Psoas muscle (tissue), 8 donors: ENCODE results near the gene ADAT3. TPM values are rescaled to one million over a fixed set of nuclear protein-coding genes. Genes with fewer than 3 reads are reported as not detected.

Experiments used
- ATAC-seq, 4 donors: fragments of 200-7000 bp; cut with Tn5 transposase; one replicate each; pipeline ENCODE4 v1.9.1; 2020; ENCODE audit warnings: moderate library complexity in 3 of 4, mild to moderate bottlenecking in 2 of 4
- DNase-seq, 2 donors: peaks; one replicate each; pipeline ENCODE4 v3.0.0-alpha.2; 2020
- H3K27ac ChIP-seq: fragments of 200-600 bp; one replicate; pipeline ENCODE4 v1.8.0; 2022
- H3K27me3 ChIP-seq, 3 donors: fragments of 200-600 bp in 1 of 3; one replicate each; pipeline versions ENCODE4 v1.6.1 to v1.8.0; 2013 to 2022; ENCODE audit warnings: low read length in 2 of 3, mild to moderate bottlenecking in 2 of 3, moderate library complexity in 1 of 3; ENCODE audit not compliant: insufficient read depth in 3 of 3
- H3K36me3 ChIP-seq, 2 donors: fragments of 200-600 bp in 1 of 2; one replicate each; pipeline versions ENCODE4 v1.6.1 to v1.8.0; 2013 to 2022; ENCODE audit warnings: low read depth in 1 of 2, mild to moderate bottlenecking in 1 of 2, moderate library complexity in 1 of 2; ENCODE audit not compliant: insufficient read depth in 1 of 2
- H3K4me1 ChIP-seq: fragments of 200-600 bp; one replicate; pipeline ENCODE4 v1.8.0; 2022
- H3K4me3 ChIP-seq: fragments of 200-600 bp; one replicate; pipeline ENCODE4 v1.8.0; 2022; ENCODE audit warnings: mild to moderate bottlenecking
- H3K9me3 ChIP-seq: fragments of 200-600 bp; one replicate; pipeline ENCODE4 v1.8.0; 2022
- WGBS, 3 donors: extraction: QIAGEN DNeasy Blood & Tissue Kit; methylation state at CpG; one replicate each; pipeline versions ENCODE4 v1.1.6 to v1.1.7; 2013; 5-methylcytosine and 5-hydroxymethylcytosine counted together
- intact Hi-C, 2 donors: fragments of 100-400 bp; cut with DNase I; formaldehyde crosslinking; loops; one replicate each; pipeline versions ENCODE4 v1.11.0 to v1.14.2; 2022
- polyA plus RNA-seq, 3 donors: library from polyadenylated mRNA; stranded (reverse); fragments of 200-250 nt; gene quantifications; one replicate each; pipeline ENCODE4 v1.2.3, GENCODE V29; 2013
- total RNA-seq, 4 donors: library from RNA; stranded (reverse); fragmentation: NEBNext Ultra II Directional in 2 of 4; extraction: Animal tissue kit (Norgen Biotek cat#: 25700) in 2 of 4; gene quantifications; one replicate each; pipeline versions ENCODE4 v1.2.1 to v1.2.4, GENCODE V29; 2021 to 2023
- TF ChIP-seq, protein P1 (sequence below): fragments of 200-600 bp; IDR thresholded peaks from one replicate; pipeline ENCODE4 v1.8.0; 2022; ENCODE audit warnings: antibody characterized with exemption
- donor health status: healthy with polysubstance abuse.
- donor health status: DM: no; HTN: no; CAD: no; lungs with moderate emphysema.
- donor health status: Bipolar disorder and iron deficiency.
- donor health status: healthy.
- donor health status: DM: yes; HTN: yes; CAD: no.
- donor health status: DM: no; HTN: no; CAD: no.
- donor health status: DM: no; HTN: no; CAD: no.
- donor health status: DM: yes; HTN: yes; CAD: no.

ADAT3 gene
- total and polyA plus RNA-seq, 7 donors: 1.4 to 7.2 (median 2.2) TPM

DNA sequence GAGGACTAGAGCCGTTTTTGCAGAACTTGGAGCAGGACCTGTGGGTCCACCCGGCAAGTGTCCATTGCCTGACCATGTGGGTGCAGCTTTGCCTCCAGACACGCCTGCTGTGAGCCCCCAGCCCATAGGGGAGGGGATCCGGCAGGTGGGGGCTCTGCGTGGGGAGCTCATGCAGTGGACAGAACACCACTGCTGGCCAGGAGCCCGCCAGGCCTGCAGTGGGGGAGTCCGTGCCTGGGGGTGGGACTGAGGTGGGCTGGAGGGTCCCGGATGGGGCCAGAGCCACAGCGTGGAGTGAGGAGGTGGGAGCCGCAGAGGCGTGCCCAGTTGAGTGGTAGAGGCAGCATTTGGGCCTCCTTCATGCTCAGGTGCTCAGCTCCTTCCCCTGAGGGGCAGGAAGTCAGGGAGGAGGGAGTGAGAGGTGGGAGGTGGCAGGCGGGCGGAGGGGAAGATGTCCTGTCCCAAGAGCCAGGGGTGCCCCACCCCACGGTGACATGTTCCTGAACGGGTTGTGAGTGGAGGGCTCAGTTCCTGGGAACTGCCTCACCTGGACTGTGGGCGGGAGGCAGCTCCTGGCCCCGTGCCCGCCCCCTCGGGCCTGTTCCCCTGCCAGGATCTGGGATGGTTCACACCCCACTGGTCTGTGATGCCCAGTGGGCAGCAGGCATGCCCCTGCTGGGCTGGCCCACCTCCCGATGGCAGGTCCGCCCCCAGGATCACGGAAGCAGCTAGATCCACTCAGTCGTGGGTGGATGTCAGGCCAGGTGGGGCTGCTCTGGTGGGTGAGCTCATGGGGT is 8.8 kb downstream of the ADAT3 start:
- TF ChIP-seq, protein P1, sequence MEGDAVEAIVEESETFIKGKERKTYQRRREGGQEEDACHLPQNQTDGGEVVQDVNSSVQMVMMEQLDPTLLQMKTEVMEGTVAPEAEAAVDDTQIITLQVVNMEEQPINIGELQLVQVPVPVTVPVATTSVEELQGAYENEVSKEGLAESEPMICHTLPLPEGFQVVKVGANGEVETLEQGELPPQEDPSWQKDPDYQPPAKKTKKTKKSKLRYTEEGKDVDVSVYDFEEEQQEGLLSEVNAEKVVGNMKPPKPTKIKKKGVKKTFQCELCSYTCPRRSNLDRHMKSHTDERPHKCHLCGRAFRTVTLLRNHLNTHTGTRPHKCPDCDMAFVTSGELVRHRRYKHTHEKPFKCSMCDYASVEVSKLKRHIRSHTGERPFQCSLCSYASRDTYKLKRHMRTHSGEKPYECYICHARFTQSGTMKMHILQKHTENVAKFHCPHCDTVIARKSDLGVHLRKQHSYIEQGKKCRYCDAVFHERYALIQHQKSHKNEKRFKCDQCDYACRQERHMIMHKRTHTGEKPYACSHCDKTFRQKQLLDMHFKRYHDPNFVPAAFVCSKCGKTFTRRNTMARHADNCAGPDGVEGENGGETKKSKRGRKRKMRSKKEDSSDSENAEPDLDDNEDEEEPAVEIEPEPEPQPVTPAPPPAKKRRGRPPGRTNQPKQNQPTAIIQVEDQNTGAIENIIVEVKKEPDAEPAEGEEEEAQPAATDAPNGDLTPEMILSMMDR: no peak
- ATAC-seq (no peak), DNase-seq (no peak)
- H3K4me1 ChIP-seq: peaks cover 3% of the 10 kb centered on the region
- no peaks in the 10 kb centered on the region for H3K9me3 ChIP-seq
- no peak overlapping the region for H3K4me3 ChIP-seq
- 86 to 90% (median 89%) methylated on average over 21 to 23 of the region's 23 CpGs for WGBS, 3 donors
- H3K27ac ChIP-seq: no peak overlapping the region
- intact Hi-C loops: no loop called here
- peaks cover 0 to 30% of the 10 kb centered on the region in 2 donors for H3K36me3 ChIP-seq
- no peaks in the 10 kb centered on the region for H3K27me3 ChIP-seq

DNA sequence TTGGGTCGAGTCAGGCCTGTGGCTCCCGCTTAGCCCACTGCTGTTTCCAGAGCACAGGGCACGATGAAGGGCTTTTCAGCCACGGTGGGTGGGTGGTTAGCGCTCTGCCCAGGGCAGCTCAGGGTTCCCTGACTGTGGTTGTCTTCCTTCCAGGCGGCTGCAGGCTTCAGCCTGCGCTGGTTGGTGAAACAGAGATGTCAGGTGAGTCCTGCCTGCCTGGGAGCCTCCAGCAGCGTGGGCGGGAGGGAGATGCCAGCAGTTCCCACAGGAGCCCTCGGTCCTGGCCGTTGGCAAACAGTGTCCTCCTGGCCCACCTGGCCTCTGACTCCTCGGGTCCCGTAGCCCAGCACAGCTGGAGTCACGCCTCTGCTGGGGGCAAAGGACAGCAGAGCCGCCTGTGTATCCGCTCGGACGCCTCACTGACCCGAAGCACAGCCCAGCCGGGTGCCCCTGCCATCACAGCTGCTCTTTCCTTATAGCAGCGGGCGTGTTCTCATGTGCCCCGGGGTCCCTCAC is 9.7 kb downstream of the ADAT3 start:
- peaks cover 0 to 40% of the 10 kb centered on the region in 2 donors for H3K36me3 ChIP-seq
- intact Hi-C loops: no loop called here
- WGBS, 3 donors: 91 to 93% (median 92%) methylated on average over 19 to 23 of the region's 23 CpGs
- ATAC-seq (no peak), DNase-seq (no peak)
- H3K9me3 ChIP-seq: no peaks in the 10 kb centered on the region
- H3K4me3 ChIP-seq: no peak overlapping the region
- H3K27ac ChIP-seq: no peak overlapping the region
- TF ChIP-seq, protein P1: no peak
- H3K27me3 ChIP-seq: no peaks in the 10 kb centered on the region
- peaks cover under 1% of the 10 kb centered on the region for H3K4me1 ChIP-seq

DNA sequence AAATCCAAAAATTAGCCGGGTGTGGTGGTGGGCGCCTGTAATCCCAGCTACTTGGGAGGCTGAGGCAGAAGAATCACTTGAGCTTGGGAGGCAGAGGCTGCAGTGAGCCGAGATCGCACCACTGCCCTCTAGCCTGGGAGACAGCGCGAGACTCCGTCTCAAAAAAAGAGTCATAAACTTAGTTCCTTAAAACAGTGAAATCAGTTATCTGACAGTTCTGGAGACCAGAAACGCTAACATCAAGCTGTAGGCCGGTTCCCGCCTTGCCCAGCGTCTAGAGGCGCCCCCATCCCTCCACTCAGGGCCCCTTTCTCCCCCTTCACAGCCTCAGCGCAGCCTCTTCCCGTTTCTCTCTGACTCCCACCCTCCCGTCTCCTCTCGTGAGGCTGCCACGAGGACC is 11.9 kb downstream of the ADAT3 start:
- no peak overlapping the region for H3K4me3 ChIP-seq
- H3K9me3 ChIP-seq: no peaks in the 10 kb centered on the region
- no peaks in the 10 kb centered on the region for H3K27me3 ChIP-seq
- no peaks in the 10 kb centered on the region for H3K4me1 ChIP-seq
- 87 to 92% (median 89%) methylated on average over 17 of the region's 17 CpGs for WGBS, 3 donors
- intact Hi-C loops: no loop called here
- H3K36me3 ChIP-seq: peaks cover 0 to 51% of the 10 kb centered on the region in 2 donors
- no peak overlapping the region for H3K27ac ChIP-seq
- ATAC-seq (no peak), DNase-seq (no peak)
- TF ChIP-seq, protein P1: no peak

DNA sequence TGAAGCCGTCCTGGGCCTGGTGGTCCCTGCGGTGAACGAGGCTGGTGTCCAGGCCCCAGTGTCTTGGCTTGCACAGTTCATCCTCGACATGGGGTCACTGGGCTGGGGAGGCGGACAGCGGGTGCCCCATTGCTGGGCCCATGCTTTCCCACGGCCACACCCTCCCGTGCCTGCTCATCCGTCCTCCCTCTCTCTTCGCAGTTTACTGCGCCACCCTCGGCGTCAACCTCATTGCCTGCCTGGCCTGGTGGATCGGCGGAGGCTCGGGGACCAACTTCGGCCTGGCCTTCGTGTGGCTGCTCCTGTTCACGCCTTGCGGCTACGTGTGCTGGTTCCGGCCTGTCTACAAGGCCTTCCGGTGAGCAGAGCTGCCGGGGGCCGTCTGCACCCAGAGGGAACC is 12.7 kb downstream of the ADAT3 start:
- Histone ChIP-seq H3K27me3 (no peaks in the 10 kb centered on the region), H3K36me3 (peaks cover 0 to 51% of the 10 kb centered on the region in 2 donors), H3K27ac (no peak overlapping the region), H3K9me3 (no peaks in the 10 kb centered on the region), H3K4me3 (no peak overlapping the region), H3K4me1 (no peaks in the 10 kb centered on the region)
- TF ChIP-seq, protein P1: no peak
- no peak for ATAC-seq
- WGBS, 3 donors: 92 to 95% (median 95%) methylated on average over 20 to 25 of the region's 25 CpGs
- intact Hi-C loops: no loop called here
- DNase-seq: no peak
